ENCODE results near the gene LCOR.
"Not testable (repeated sequence)": the region's sequence is repeated elsewhere in the genome, so short reads cannot be mapped to it uniquely, and the experiment has no call there.

Gene LCOR

GRCh38 chr10:96935148-96935547 is 103.0 kb downstream of the LCOR start:
- DNase-seq (ENCODE audit: low read depth in 2 of 2), result no peak

GRCh38 chr10:96935810-96936209 is 103.7 kb downstream of the LCOR start:
- DNase-seq (ENCODE audit: low read depth in 2 of 2), result no peak

GRCh38 chr10:96943161-96943560 is 111.1 kb downstream of the LCOR start:
- not testable (repeated sequence) for DNase-seq (ENCODE audit: low read depth in 2 of 2)

GRCh38 chr10:96947036-96947435 is 114.9 kb downstream of the LCOR start:
- DNase-seq (ENCODE audit: low read depth in 2 of 2), result no peak

- no peak for DNase-seq (ENCODE audit: low read depth in 2 of 2)
Observed at GRCh38 chr10:96949039-96949683, 117.1 kb downstream of the LCOR start.

- no peak for DNase-seq (ENCODE audit: low read depth in 2 of 2)
Observed at GRCh38 chr10:96951954-96952353, 119.9 kb downstream of the LCOR start.

- DNase-seq (ENCODE audit: low read depth in 2 of 2), result no peak
Observed at GRCh38 chr10:96955794-96956193, 123.7 kb downstream of the LCOR start.

GRCh38 chr10:96958071-96958470 is 126.0 kb downstream of the LCOR start:
- DNase-seq (ENCODE audit: low read depth in 2 of 2), result no peak

- no peak for DNase-seq (ENCODE audit: low read depth in 2 of 2)
Observed at GRCh38 chr10:96959733-96960132, 127.6 kb downstream of the LCOR start.

- no peak for DNase-seq (ENCODE audit: low read depth in 2 of 2)
Observed at GRCh38 chr10:96960872-96961271, 128.8 kb downstream of the LCOR start.

GRCh38 chr10:96964131-96964530 is 132.0 kb downstream of the LCOR start:
- DNase-seq (ENCODE audit: low read depth in 2 of 2), result no peak

GRCh38 chr10:96967847-96968246 is 135.7 kb downstream of the LCOR start:
- no peak for DNase-seq (ENCODE audit: low read depth in 2 of 2)

GRCh38 chr10:96968682-96969423 is 136.8 kb downstream of the LCOR start:
- no peak for DNase-seq (ENCODE audit: low read depth in 2 of 2)

GRCh38 chr10:96971324-96971723 is 139.2 kb downstream of the LCOR start:
- DNase-seq (ENCODE audit: low read depth in 2 of 2), result no peak

GRCh38 chr10:96972264-96972663 is 140.2 kb downstream of the LCOR start:
- DNase-seq (ENCODE audit: low read depth in 2 of 2), result no peak

GRCh38 chr10:96973809-96974747 is 142.0 kb downstream of the LCOR start:
- DNase-seq (ENCODE audit: low read depth in 2 of 2), result no peak

GRCh38 chr10:96975136-96975535 is 143.0 kb downstream of the LCOR start:
- DNase-seq (ENCODE audit: low read depth in 2 of 2), result no peak

GRCh38 chr10:96978621-96979154 is 146.6 kb downstream of the LCOR start:
- DNase-seq (ENCODE audit: low read depth in 2 of 2), result no peak

GRCh38 chr10:96982149-96982930 is 150.2 kb downstream of the LCOR start:
- DNase-seq (ENCODE audit: low read depth in 2 of 2), result no peak

GRCh38 chr10:96984541-96985131 is 152.5 kb downstream of the LCOR start:
- no peak for DNase-seq (ENCODE audit: low read depth in 2 of 2)

Measured in stimulated activated CD8-positive, alpha-beta memory T cell treated with anti-CD3 and anti-CD28 coated beads, Interleukin-7, amount 100 ng/mL, for 1 hour (primary cell).